MM.1S (cell line): ENCODE measurements around the gene SGCD.

Source experiments
- DNase-seq: peaks from one replicate; pipeline ENCODE4 v3.0.0-alpha.2; 2015
- H2AFZ ChIP-seq: fragments of 300-600 bp; sonication (generic); 2 replicates; pipeline ENCODE4 v1.6.0; 2016; ENCODE audit warnings: antibody characterized with exemption, low read length
- H3F3A ChIP-seq: fragments of 300-600 bp; sonication (generic); 2 replicates; pipeline ENCODE4 v1.6.1; 2016; ENCODE audit warnings: mild to moderate bottlenecking, antibody characterized with exemption, low read length, moderate library complexity, mixed read lengths; ENCODE audit not compliant: insufficient read depth
- H3K27ac ChIP-seq: fragments of 300-600 bp; sonication (generic); 2 replicates; pipeline ENCODE4 v1.5.1; 2016; ENCODE audit warnings: mild to moderate bottlenecking, low read length
- H3K27me3 ChIP-seq: fragments of 300-600 bp; sonication (generic); replicated peaks from 2 replicates; pipeline ENCODE4 v1.6.0; 2016; ENCODE audit warnings: low read length; ENCODE audit not compliant: insufficient read depth
- H3K36me3 ChIP-seq: fragments of 300-600 bp; sonication (generic); replicated peaks from 2 replicates; pipeline ENCODE4 v1.6.1; 2016; ENCODE audit warnings: mild to moderate bottlenecking, low read length, mixed read lengths; ENCODE audit not compliant: insufficient read depth
- H3K4me1 ChIP-seq: fragments of 300-600 bp; sonication (generic); 2 replicates; pipeline ENCODE4 v1.6.1; 2016; ENCODE audit warnings: low read length, mixed read lengths
- H3K4me2 ChIP-seq: fragments of 300-600 bp; sonication (generic); 2 replicates; pipeline ENCODE4 v1.6.0; 2016; ENCODE audit warnings: low read depth, low read length
- H3K4me3 ChIP-seq: fragments of 300-600 bp; sonication (generic); 2 replicates; pipeline ENCODE4 v1.5.1; 2016; ENCODE audit warnings: low read length, mixed read lengths
- H3K79me2 ChIP-seq: fragments of 300-600 bp; sonication (generic); 2 replicates; pipeline ENCODE4 v1.6.1; 2016; ENCODE audit warnings: mixed run types, low read length, mixed read lengths
- H3K9ac ChIP-seq: fragments of 300-600 bp; sonication (generic); 2 replicates; pipeline ENCODE4 v1.6.1; 2016; ENCODE audit warnings: low read length, mixed read lengths
- H3K9me2 ChIP-seq: fragments of 300-600 bp; sonication (generic); replicated peaks from 2 replicates; pipeline ENCODE4 v1.6.1; 2016; ENCODE audit warnings: mild to moderate bottlenecking, low read length, mixed read lengths; ENCODE audit not compliant: insufficient read depth
- H3K9me3 ChIP-seq: fragments of 300-600 bp; sonication (generic); replicated peaks from 2 replicates; pipeline ENCODE4 v1.6.1; 2016; ENCODE audit warnings: mild to moderate bottlenecking, low read length, mixed read lengths; ENCODE audit not compliant: insufficient read depth
- H4K20me1 ChIP-seq: fragments of 300-600 bp; sonication (generic); 2 replicates; pipeline ENCODE4 v1.6.1; 2016; ENCODE audit warnings: mild to moderate bottlenecking, low read length, moderate library complexity, mixed read lengths; ENCODE audit not compliant: insufficient read depth
- CTCF ChIP-seq: fragments of 300-600 bp; sonication (generic); IDR thresholded peaks from 2 replicates; pipeline ENCODE4 v1.5.1; 2016; ENCODE audit warnings: antibody characterized with exemption, low read length, mixed read lengths
- EZH2 ChIP-seq: fragments of 300-600 bp; sonication (generic); optimal IDR thresholded peaks from 2 replicates; pipeline ENCODE3; 2017; ENCODE audit warnings: low read depth, mild to moderate bottlenecking, antibody characterized with exemption, low read length, mixed read lengths
- EZH2phosphoT487 ChIP-seq: fragments of 300-600 bp; sonication (generic); IDR thresholded peaks from 2 replicates; pipeline ENCODE4 v1.6.1; 2018; ENCODE audit warnings: antibody characterized with exemption, low read length

SGCD gene

GRCh38 chr5:156800929-156801328 lies 474.0 kb downstream of the SGCD start:
- Histone ChIP-seq H3K9me2 (no peaks in the 10 kb centered on the region), H3K36me3 (no peaks in the 10 kb centered on the region), H2AFZ (no peak overlapping the region), H3K9ac (no peak overlapping the region), H3K27me3 (no peaks in the 10 kb centered on the region), H3K9me3 (no peaks in the 10 kb centered on the region), H3K27ac (no peak overlapping the region), H4K20me1 (no peaks in the 10 kb centered on the region), H3K79me2 (no peaks in the 10 kb centered on the region), H3K4me3 (no peak overlapping the region), H3F3A (no peaks in the 10 kb centered on the region), H3K4me1 (no peaks in the 10 kb centered on the region), H3K4me2 (no peak overlapping the region)
- no peak for TF ChIP-seq EZH2
- no peak for TF ChIP-seq CTCF
- no peak for TF ChIP-seq EZH2phosphoT487
- DNase-seq, result no peak

DNA sequence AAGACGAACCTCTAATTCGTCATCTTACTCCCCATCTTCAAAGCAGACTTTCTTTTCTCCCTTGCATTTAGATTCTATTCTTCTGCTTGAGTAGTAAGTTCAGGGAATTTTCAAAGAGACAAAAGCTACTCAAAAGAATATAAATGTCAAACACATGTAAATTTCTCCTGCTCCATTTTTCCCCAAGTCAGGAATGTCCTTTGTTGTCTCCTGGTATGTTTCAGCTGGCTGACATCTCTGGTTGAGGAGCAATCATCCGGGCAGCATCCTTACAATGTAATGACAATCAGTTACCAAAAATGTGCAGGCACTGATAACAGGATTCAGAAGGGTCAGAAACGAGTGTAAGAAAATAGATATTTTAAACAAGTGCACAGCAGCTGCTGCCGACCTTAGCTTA lies 475.5 kb downstream of the SGCD start:
- Histone ChIP-seq H3K27me3 (no peaks in the 10 kb centered on the region), H4K20me1 (no peaks in the 10 kb centered on the region), H3K36me3 (no peaks in the 10 kb centered on the region), H3K4me2 (no peak overlapping the region), H3K4me1 (no peaks in the 10 kb centered on the region), H3K4me3 (no peak overlapping the region), H3F3A (no peaks in the 10 kb centered on the region), H2AFZ (no peak overlapping the region), H3K9ac (no peak overlapping the region), H3K27ac (no peak overlapping the region), H3K9me3 (no peaks in the 10 kb centered on the region), H3K9me2 (no peaks in the 10 kb centered on the region), H3K79me2 (no peaks in the 10 kb centered on the region)
- TF ChIP-seq EZH2 (no peak), CTCF (no peak), EZH2phosphoT487 (no peak)
- DNase-seq, result no peak

DNA sequence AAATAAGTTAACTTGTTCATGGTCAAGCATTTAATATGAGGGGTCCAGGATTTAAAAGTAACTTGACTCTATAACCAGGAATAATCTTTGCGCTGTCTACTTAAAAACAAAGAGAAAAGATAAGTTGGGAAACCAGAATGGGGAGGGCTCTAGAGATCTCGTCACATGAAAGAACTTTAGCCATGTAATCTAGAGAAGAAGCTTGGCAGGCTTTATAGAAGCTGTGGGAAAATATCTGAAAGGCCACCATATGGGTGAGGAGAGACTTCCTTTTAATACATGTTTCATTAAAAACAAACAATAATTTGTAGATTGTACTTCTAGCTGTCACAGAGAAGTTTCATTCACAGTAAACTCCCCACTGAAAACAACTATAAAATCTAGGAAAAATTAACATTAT lies 476.4 kb downstream of the SGCD start:
- no peaks in the 10 kb centered on the region for H3F3A ChIP-seq
- H3K9ac ChIP-seq, result no peak overlapping the region
- no peaks in the 10 kb centered on the region for H3K4me1 ChIP-seq
- no peaks in the 10 kb centered on the region for H3K9me3 ChIP-seq
- no peaks in the 10 kb centered on the region for H3K79me2 ChIP-seq
- no peaks in the 10 kb centered on the region for H3K36me3 ChIP-seq
- H3K27me3 ChIP-seq, result no peaks in the 10 kb centered on the region
- H2AFZ ChIP-seq, result no peak overlapping the region
- H3K4me3 ChIP-seq, result no peak overlapping the region
- no peak overlapping the region for H3K4me2 ChIP-seq
- TF ChIP-seq EZH2 (no peak), EZH2phosphoT487 (no peak), CTCF (no peak)
- H3K27ac ChIP-seq, result no peak overlapping the region
- no peaks in the 10 kb centered on the region for H3K9me2 ChIP-seq
- no peak for DNase-seq
- no peaks in the 10 kb centered on the region for H4K20me1 ChIP-seq

- Histone ChIP-seq H3K4me2 (no peak overlapping the region), H3K9me3 (no peaks in the 10 kb centered on the region), H3K4me1 (no peaks in the 10 kb centered on the region), H3K27ac (no peak overlapping the region), H3K79me2 (no peaks in the 10 kb centered on the region), H3K9ac (no peak overlapping the region), H3F3A (no peaks in the 10 kb centered on the region), H3K27me3 (no peaks in the 10 kb centered on the region), H3K36me3 (no peaks in the 10 kb centered on the region), H2AFZ (no peak overlapping the region), H4K20me1 (no peaks in the 10 kb centered on the region), H3K4me3 (no peak overlapping the region), H3K9me2 (no peaks in the 10 kb centered on the region)
- DNase-seq, result no peak
- TF ChIP-seq EZH2, result no peak
- no peak for TF ChIP-seq CTCF
- TF ChIP-seq EZH2phosphoT487, result no peak
Measured at GRCh38 chr5:156812959-156813358, 486.0 kb downstream of the SGCD start.
